Effector memory CD4-positive, alpha-beta T cell (primary cell): ENCODE measurements around the gene ING5.
A peak's percentile ranks its signal among the peaks of the same experiment; 100 is the strongest.
"Not testable (repeated sequence)": the region's sequence is repeated elsewhere in the genome, so short reads cannot be mapped to it uniquely, and the experiment has no call there.

ENCODE experiments used
- DNase-seq, 3 donors: peaks; one replicate each; pipeline ENCODE4 v3.0.0-alpha.2; 2020
- H3K27ac ChIP-seq: 2 replicates; pipeline ENCODE4 v1.7.0; 2013; ENCODE audit warnings: mild to moderate bottlenecking, low read length, moderate library complexity; ENCODE audit not compliant: insufficient read depth, poor library complexity, severe bottlenecking
- H3K27me3 ChIP-seq: replicated peaks from 2 replicates; pipeline ENCODE4 v1.7.0; 2013; ENCODE audit warnings: mild to moderate bottlenecking, low read length; ENCODE audit not compliant: insufficient read depth, control insufficient read depth, poor library complexity, severe bottlenecking
- H3K36me3 ChIP-seq: 2 replicates; pipeline ENCODE4 v1.7.0; 2013; ENCODE audit warnings: mild to moderate bottlenecking, low read length, moderate library complexity; ENCODE audit not compliant: control insufficient read depth, insufficient read depth
- H3K4me1 ChIP-seq: 2 replicates; pipeline ENCODE4 v1.7.0; 2013; ENCODE audit warnings: low read length, mild to moderate bottlenecking; ENCODE audit not compliant: control insufficient read depth, insufficient read depth, poor library complexity, severe bottlenecking
- H3K4me3 ChIP-seq: 2 replicates; pipeline ENCODE4 v1.7.0; 2013; ENCODE audit warnings: low read length, low read depth, mild to moderate bottlenecking; ENCODE audit not compliant: insufficient read depth, poor library complexity, severe bottlenecking
- H3K9me3 ChIP-seq: 2 replicates; pipeline ENCODE4 v1.7.0; 2013; ENCODE audit warnings: mild to moderate bottlenecking, low read length, moderate library complexity; ENCODE audit not compliant: control insufficient read depth

Gene ING5

GRCh38 chr2:241753493-241753892 lies 51.7 kb downstream of the ING5 start:
- Histone ChIP-seq H3K27me3 (no peaks in the 10 kb centered on the region), H3K4me3 (no peak overlapping the region), H3K36me3 (peaks cover 36% of the 10 kb centered on the region), H3K9me3 (no peaks in the 10 kb centered on the region), H3K4me1 (no peaks in the 10 kb centered on the region), H3K27ac (no peak overlapping the region)
- no peak for DNase-seq

- H3K4me1 ChIP-seq = no peaks in the 10 kb centered on the region
- H3K9me3 ChIP-seq = no peaks in the 10 kb centered on the region
- no peak overlapping the region for H3K4me3 ChIP-seq
- H3K27ac ChIP-seq = no peak overlapping the region
- no peak for DNase-seq
- no peaks in the 10 kb centered on the region for H3K27me3 ChIP-seq
- peaks cover 31% of the 10 kb centered on the region for H3K36me3 ChIP-seq
Observed at GRCh38 chr2:241754042-241754441, 52.2 kb downstream of the ING5 start.

DNA sequence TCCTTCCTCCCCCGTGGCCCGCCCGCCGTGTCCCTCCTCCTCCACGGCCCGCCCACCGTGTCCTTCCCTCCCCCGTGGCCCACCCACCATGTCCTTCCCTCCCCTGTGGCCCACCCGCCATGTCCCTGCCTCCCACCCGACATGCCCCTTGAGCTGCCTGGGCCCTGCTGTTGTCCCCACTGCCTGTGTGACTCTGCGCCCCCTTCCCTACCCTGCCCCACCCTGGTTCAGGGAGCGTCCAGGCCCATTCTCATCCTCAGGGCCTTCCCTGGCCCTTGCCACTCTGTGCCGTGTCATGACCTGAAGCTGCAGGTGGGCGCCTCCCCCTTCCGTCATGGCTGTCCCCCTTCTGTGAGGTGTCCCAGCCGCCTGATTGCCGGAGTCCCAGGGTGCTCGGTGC lies 53.3 kb downstream of the ING5 start:
- Histone ChIP-seq H3K9me3 (no peaks in the 10 kb centered on the region), H3K27ac (no peak overlapping the region), H3K36me3 (peaks cover 23% of the 10 kb centered on the region), H3K4me3 (no peak overlapping the region), H3K27me3 (no peaks in the 10 kb centered on the region), H3K4me1 (no peaks in the 10 kb centered on the region)
- DNase-seq = no peak

DNA sequence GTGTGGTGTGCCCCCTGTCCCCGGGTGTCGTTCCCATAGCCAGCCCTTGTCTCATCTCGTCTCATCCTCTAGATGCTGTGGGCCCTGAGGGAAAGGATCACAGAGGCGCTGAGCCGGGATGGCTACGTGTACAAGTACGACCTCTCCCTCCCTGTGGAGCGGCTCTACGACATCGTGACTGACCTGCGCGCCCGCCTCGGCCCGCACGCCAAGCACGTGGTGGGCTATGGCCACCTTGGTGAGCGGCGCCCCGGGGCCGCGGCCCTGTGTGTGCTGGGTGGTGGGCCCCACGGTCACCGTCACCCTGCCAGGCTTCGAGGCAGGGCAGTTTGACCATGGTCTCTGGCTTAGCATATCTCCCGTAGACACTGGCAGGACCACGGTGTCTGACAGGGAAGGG lies 53.9 kb downstream of the ING5 start:
- H3K4me1 ChIP-seq = no peaks in the 10 kb centered on the region
- H3K4me3 ChIP-seq = no peak overlapping the region
- H3K36me3 ChIP-seq = peaks cover 23% of the 10 kb centered on the region
- no peaks in the 10 kb centered on the region for H3K27me3 ChIP-seq
- H3K9me3 ChIP-seq = no peaks in the 10 kb centered on the region
- H3K27ac ChIP-seq = no peak overlapping the region
- DNase-seq = no peak

DNA sequence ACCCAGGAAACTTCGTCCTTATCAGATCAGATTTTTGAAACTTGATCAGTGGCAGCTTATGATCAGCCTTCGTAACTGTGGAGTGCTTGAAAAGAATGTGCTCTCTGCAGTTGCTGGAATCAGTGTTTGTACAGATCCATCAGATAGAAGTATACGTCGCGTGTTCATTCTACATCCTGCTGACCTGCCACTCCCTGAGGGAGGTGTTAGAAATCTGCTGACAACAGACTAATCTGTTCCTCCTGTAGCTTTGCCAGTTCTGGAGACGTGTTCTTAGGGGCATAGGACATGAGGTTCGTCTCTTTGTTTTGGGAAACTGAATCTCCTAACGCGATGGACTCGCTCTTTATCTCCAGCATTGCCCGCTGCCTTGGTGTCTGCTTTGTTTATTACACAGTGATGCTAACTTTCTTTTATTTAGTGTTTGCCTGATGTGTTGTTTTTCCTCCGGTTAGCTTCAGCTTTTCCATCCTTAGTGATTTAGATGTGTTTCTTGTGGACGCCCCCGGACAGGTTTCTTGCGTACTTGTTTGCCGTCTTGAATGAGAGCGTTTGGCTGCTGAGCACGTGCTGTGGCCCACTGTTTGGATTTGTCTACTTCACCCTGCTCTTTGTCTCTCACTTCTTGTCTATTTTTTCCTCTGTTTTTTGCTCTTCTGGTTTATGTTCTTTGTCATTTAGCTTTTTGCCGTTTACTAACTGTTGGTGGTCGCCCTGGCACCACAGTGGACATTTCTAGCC lies 57.4 kb downstream of the ING5 start:
- H3K4me1 ChIP-seq = peaks cover 4% of the 10 kb centered on the region
- DNase-seq = no peak
- H3K36me3 ChIP-seq = peaks cover 11% of the 10 kb centered on the region
- no peak overlapping the region for H3K4me3 ChIP-seq
- no peaks in the 10 kb centered on the region for H3K27me3 ChIP-seq
- H3K9me3 ChIP-seq = no peaks in the 10 kb centered on the region
- H3K27ac ChIP-seq = no peak overlapping the region

DNA sequence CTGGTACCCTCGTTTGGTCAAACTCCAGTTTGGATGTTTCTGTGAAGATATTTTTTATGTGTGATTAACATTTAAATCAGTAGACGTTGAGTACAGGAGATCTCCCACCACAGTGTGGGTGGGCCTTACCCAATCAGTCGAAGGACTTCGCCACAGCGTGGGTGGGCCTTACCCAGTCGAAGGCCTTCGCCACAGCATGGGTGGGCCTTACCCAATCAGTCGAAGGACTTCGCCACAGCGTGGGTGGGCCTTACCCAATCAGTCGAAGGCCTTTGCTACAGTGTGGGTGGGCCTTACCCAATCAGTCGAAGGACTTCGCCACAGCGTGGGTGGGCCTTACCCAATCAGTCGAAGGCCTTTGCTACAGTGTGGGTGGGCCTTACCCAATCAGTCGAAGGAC lies 58.1 kb downstream of the ING5 start:
- Histone ChIP-seq H3K4me1 (peaks cover 10% of the 10 kb centered on the region), H3K36me3 (peaks cover 11% of the 10 kb centered on the region)
- not testable (repeated sequence) for H3K27ac ChIP-seq, H3K4me3 ChIP-seq, H3K9me3 ChIP-seq, H3K27me3 ChIP-seq, DNase-seq

DNA sequence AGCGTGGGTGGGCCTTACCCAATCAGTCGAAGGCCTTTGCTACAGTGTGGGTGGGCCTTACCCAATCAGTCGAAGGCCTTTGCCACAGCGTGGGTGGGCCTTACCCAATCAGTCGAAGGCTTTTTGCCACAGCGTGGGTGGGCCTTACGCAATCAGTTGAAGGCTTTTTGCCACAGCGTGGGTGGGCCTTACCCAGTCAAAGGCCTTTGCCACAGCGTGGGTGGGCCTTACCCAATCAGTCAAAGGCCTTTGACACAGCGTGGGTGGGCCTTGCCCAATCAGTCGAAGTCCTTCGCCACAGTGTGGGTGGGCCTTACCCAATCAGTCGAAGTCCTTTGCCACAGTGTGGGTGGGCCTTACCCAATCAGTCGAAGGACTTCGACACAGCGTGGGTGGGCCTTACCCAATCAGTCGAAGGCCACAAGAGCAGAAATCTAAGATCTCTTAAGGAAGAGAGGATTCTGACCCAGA lies 58.5 kb downstream of the ING5 start:
- Histone ChIP-seq H3K4me1 (peaks cover 10% of the 10 kb centered on the region), H3K9me3 (no peaks in the 10 kb centered on the region), H3K27me3 (no peaks in the 10 kb centered on the region), H3K4me3 (no peak overlapping the region), H3K27ac (no peak overlapping the region), H3K36me3 (peaks cover 9% of the 10 kb centered on the region)
- no peak for DNase-seq

GRCh38 chr2:241762321-241762932 lies 60.6 kb downstream of the ING5 start:
- H3K27me3 ChIP-seq = no peaks in the 10 kb centered on the region
- peak in 2 of 3 donors; percentile 20 to 24 for DNase-seq
- H3K36me3 ChIP-seq = no peaks in the 10 kb centered on the region
- H3K9me3 ChIP-seq = no peaks in the 10 kb centered on the region
- H3K4me1 ChIP-seq = peaks cover 10% of the 10 kb centered on the region
- peak overlapping the region; percentile 23 for H3K4me3 ChIP-seq
- H3K27ac ChIP-seq = peak overlapping the region; percentile 63

DNA sequence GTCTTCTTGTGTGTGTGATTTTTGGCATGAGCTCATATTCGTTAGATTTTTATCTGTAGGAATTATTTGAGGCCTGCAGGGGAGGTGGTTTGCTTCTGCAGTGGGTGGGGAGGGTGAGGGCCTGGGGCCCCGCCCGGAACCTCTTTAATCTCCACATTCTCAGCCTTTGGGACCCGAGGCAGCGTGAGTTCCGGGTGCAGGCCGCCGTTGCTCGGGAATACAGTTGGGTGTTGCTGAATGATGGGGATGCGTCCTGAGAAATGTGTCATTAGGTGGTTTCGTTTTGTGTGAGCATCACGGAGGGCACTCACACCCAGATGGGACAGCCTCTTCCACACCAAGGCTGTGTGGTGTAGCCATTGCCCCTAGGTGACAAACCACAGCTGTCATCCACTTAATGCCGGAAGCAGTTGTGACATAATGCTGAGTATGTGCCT lies 61.1 kb downstream of the ING5 start:
- H3K27ac ChIP-seq = peak overlapping the region; percentile 63
- H3K27me3 ChIP-seq = no peaks in the 10 kb centered on the region
- DNase-seq = peak; percentile 67 to 76 (median 72)
- no peaks in the 10 kb centered on the region for H3K9me3 ChIP-seq
- no peaks in the 10 kb centered on the region for H3K36me3 ChIP-seq
- H3K4me3 ChIP-seq = no peak overlapping the region
- peaks cover 10% of the 10 kb centered on the region for H3K4me1 ChIP-seq

DNA sequence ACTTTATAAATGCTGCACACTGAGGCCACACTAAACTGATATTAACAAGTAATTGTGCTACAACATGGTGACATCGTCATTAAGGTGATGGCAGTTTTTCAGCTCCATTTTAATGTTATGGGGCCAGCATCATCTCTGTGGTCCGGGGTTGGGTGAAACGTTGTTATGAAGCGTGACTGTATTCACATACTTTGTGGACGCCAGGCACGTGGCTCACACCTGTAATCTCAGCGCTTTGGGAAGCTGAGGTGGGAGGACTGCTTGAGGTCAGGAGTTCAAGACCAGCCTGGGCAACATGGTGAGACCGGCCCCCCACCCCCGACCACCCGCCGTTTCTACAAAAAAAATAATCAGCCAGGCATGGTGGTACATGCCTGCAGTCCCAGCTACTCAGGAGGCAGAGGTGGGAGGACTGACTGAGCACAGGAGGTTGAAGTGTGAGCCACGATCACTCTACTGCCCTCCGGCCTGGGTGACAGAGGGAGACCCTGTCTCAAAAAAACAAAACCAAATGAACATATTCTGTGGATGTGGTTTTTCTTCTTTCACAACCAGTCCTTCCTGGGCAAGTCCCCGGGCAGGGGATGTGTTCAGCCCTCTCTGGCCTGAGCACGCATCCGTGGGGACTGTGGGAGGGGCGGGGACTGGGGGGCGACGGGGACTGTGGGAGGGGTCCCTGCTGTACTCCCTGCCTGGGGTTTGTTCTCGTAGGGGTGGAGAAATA lies 61.9 kb downstream of the ING5 start:
- peaks cover 10% of the 10 kb centered on the region for H3K4me1 ChIP-seq
- no peak overlapping the region for H3K4me3 ChIP-seq
- no peaks in the 10 kb centered on the region for H3K27me3 ChIP-seq
- DNase-seq = no peak
- H3K36me3 ChIP-seq = no peaks in the 10 kb centered on the region
- H3K9me3 ChIP-seq = no peaks in the 10 kb centered on the region
- peak overlapping the region; percentile 63 for H3K27ac ChIP-seq
